Activated T-cell treated with anti-CD3 and anti-CD28 coated beads for 4 hours (primary cell): ENCODE measurements around the gene SLC9A7.

ENCODE experiments used
- DNase-seq: peaks from one replicate; pipeline ENCODE4 v3.0.0-alpha.2; 2020

Gene SLC9A7

GRCh38 chrX:46569621-46570020 is 189.3 kb downstream of the SLC9A7 start:
- no peak for DNase-seq

- no peak for DNase-seq
Measured at GRCh38 chrX:46567388-46567787, 191.5 kb downstream of the SLC9A7 start.

- DNase-seq: no peak
Measured at GRCh38 chrX:46561824-46562657, 196.9 kb downstream of the SLC9A7 start.

- no peak for DNase-seq
Measured at GRCh38 chrX:46559062-46559461, 199.9 kb downstream of the SLC9A7 start.

GRCh38 chrX:46554942-46555341 is 204.0 kb downstream of the SLC9A7 start:
- no peak for DNase-seq

GRCh38 chrX:46553935-46554334 is 205.0 kb downstream of the SLC9A7 start:
- no peak for DNase-seq

- no peak for DNase-seq
Measured at GRCh38 chrX:46551494-46552128, 207.3 kb downstream of the SLC9A7 start.

- DNase-seq: no peak
Measured at GRCh38 chrX:46549914-46550313, 209.0 kb downstream of the SLC9A7 start.
